Duodenal mucosa (tissue), 2 donors: Measurements from ENCODE around the gene SIK2.
A peak's percentile ranks its signal among the peaks of the same experiment; 100 is the strongest.

Experiments used
- H3K27ac ChIP-seq: one replicate; pipeline ENCODE4 v1.7.0; 2013; ENCODE audit warnings: low read depth, low read length
- H3K27me3 ChIP-seq, 2 donors: one replicate each; pipeline ENCODE4 v1.7.0; 2013; ENCODE audit warnings: low read length in 2 of 2, control low read depth in 1 of 2; ENCODE audit not compliant: insufficient read depth in 2 of 2, control insufficient read depth in 1 of 2
- H3K36me3 ChIP-seq, 2 donors: one replicate each; pipeline ENCODE4 v1.7.0; 2013; ENCODE audit warnings: low read length in 2 of 2, control low read depth in 1 of 2; ENCODE audit not compliant: insufficient read depth in 2 of 2, control insufficient read depth in 1 of 2
- H3K4me1 ChIP-seq, 2 donors: one replicate each; pipeline ENCODE4 v1.7.0; 2013; ENCODE audit warnings: low read length in 2 of 2, control low read depth in 1 of 2; ENCODE audit not compliant: insufficient read depth in 2 of 2, control insufficient read depth in 1 of 2
- H3K4me3 ChIP-seq, 2 donors: one replicate each; pipeline ENCODE4 v1.7.0; 2013; ENCODE audit warnings: low read length in 2 of 2, low read depth in 1 of 2
- H3K9ac ChIP-seq, 2 donors: one replicate each; pipeline ENCODE4 v1.7.0; 2013; ENCODE audit warnings: low read length in 2 of 2, low read depth in 1 of 2
- H3K9me3 ChIP-seq, 2 donors: one replicate each; pipeline ENCODE4 v1.7.0; 2013; ENCODE audit warnings: low read length in 2 of 2, control low read depth in 1 of 2; ENCODE audit not compliant: control insufficient read depth in 1 of 2

The SIK2 gene

DNA sequence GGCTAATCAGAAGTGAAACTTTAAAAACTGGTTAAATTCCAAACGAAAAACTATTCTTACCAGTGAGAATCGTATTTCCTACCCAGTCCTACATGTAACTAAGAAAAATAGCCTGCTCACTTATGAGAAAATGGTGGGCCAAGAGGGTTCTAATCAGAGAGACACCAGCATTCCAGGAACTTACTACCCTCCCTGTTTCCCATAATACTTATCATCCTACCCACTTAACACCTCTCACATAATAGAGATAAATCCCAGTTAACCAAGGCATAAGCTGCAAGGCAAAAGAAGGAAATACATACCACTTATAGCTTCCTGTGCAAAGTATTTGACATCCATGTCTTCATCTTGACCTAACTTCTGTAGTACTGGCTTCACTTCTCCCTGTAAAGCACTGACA lies 139.5 kb downstream of the SIK2 start:
- H3K4me1 ChIP-seq: peaks cover 4 to 18% of the 10 kb centered on the region in 2 donors
- H3K9ac ChIP-seq: no peak overlapping the region
- no peaks in the 10 kb centered on the region for H3K27me3 ChIP-seq
- H3K36me3 ChIP-seq: peaks cover 27 to 51% of the 10 kb centered on the region in 2 donors
- H3K27ac ChIP-seq: no peak overlapping the region
- no peaks in the 10 kb centered on the region for H3K9me3 ChIP-seq
- H3K4me3 ChIP-seq: no peak overlapping the region

DNA sequence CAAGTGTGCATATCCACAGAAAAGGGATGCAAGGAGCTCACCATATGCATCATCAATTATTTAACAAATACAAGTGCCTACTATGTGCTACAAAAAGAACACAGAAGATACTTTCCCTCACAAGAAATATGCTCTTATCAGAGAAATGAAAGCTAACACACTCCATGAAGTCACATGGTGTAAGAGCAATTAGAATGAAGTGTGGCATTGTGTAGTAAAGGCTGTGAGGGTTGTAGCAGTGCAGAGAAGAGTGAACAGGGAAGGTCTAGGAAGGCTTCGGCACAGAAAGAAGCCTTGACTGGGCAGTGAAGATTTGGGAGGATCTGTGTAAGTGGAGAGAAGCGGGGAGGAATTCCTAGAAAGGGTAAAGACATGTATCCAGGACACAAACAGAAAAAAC lies 141.5 kb downstream of the SIK2 start:
- H3K9ac ChIP-seq: no peak overlapping the region
- H3K4me1 ChIP-seq: no peaks in the 10 kb centered on the region
- H3K27me3 ChIP-seq: no peaks in the 10 kb centered on the region
- H3K36me3 ChIP-seq: peaks cover 39 to 65% of the 10 kb centered on the region in 2 donors
- H3K9me3 ChIP-seq: no peaks in the 10 kb centered on the region
- H3K4me3 ChIP-seq: no peak overlapping the region
- H3K27ac ChIP-seq: no peak overlapping the region

DNA sequence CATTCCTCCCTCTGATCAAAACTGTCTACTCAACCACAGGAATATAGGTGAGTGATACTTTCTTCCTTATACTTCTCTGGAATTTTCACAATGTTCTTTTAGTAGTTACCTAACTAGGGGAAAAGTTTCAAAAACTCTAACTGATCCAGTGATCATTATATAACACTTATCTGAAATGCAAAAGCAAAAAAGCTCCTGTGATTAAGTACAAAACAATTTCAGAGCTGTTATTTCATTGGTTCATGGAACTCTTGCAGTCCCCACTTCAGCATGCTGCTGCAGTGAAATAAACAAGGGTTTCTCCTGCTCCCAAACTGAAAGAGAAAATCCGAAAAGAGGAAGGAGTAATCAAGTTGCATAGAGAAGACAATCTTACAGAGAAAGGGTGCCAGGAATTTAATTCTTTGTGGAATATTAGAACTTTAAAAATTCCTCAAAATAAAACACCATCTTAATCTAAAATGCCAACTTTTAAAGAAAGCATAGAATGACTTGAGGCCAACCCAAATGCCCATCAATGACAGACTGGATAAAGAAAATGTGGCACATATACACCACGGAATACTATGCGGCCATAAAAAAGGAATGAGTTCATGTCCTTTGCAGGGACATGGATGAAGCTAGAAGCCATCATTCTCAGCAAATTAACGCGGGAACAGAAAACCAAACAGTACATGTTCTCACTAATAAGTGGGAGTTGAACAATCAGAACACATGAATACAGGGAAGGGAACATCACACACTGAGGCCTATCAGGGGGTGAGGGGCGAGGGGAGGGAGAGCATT lies 143.7 kb downstream of the SIK2 start:
- H3K9ac ChIP-seq: no peak overlapping the region
- H3K9me3 ChIP-seq: no peaks in the 10 kb centered on the region
- no peak overlapping the region for H3K4me3 ChIP-seq
- peaks cover 37 to 76% of the 10 kb centered on the region in 2 donors for H3K36me3 ChIP-seq
- no peak overlapping the region for H3K27ac ChIP-seq
- H3K4me1 ChIP-seq: no peaks in the 10 kb centered on the region
- no peaks in the 10 kb centered on the region for H3K27me3 ChIP-seq

DNA sequence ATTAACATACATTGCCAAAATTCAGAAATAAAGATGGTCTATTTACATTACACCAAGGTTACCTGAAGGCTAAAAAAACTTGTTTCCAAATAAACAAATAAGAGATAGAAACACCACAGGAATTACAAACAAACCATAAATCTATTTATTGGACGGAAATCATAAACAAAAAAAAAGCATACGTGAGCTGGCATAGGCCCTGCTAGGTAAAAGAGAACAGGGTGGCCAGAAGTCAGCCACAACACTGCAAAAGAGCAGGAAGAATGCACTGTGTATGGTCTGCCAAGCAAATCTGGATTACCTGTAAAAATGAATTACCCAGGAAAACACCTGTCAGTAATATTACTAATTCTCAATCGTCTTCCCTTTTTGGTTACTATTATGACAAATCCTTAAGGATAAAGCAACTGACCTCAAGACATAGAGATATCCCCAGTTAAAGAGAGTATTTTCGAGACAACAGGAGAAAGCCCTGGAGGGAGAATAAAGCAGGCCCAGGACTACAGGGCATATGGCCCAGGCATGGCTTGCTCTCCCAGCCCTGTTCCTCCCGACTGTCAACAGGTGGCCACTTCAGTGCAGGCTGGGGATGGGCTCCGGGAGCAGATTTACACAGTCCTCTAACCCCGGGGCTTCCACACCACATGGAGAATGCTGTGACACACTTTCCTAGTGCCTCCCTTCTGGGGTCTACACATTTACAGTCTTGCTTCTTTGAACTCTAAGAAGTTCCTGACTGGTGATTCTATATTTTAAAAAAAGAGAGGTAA lies 146.0 kb downstream of the SIK2 start:
- Histone ChIP-seq H3K27me3 (no peaks in the 10 kb centered on the region), H3K4me3 (no peak overlapping the region), H3K4me1 (no peaks in the 10 kb centered on the region), H3K9ac (no peak overlapping the region), H3K27ac (no peak overlapping the region), H3K9me3 (no peaks in the 10 kb centered on the region), H3K36me3 (peaks cover 35 to 80% of the 10 kb centered on the region in 2 donors)

DNA sequence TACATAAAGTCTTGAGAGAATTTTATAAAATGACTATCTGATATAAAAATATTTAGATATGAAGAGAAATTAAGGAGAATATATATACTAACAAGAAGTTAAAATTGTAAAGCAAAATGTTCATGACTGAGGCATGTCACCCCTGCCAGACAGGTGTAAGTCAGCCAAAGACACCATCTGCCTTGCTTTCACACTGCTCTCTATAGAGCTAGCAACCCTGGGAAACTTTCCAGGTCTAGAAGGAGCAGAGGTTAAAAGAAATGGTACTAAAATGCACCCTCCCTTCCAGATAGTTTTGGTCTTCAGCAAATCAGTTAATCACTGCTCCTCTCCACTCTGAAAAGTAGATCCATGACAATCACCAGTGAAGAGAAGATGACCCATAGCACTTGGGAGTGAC lies 147.4 kb downstream of the SIK2 start:
- H3K27me3 ChIP-seq: no peaks in the 10 kb centered on the region
- H3K27ac ChIP-seq: no peak overlapping the region
- H3K4me1 ChIP-seq: no peaks in the 10 kb centered on the region
- no peak overlapping the region for H3K4me3 ChIP-seq
- H3K9me3 ChIP-seq: no peaks in the 10 kb centered on the region
- H3K9ac ChIP-seq: no peak overlapping the region
- H3K36me3 ChIP-seq: peaks cover 32 to 79% of the 10 kb centered on the region in 2 donors

DNA sequence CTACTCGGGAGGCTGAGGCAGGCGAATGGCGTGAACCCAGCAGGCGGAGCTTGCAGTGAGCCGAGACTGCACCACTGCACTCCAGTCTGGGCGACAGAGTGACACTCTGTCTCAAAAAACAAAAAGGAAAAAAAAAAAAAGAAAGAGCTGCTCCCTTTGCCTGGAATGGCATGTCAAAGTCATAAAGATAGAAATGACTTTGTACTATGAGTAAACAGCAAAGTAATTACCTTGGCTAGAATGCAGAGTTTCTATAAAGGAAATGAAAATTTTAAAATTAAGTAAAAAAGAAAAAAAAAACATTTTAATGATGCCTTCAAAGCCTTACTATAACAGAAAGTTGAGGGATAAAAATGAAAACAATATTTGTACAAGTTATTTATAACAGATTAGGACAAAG lies 153.8 kb downstream of the SIK2 start:
- no peak overlapping the region for H3K4me3 ChIP-seq
- no peaks in the 10 kb centered on the region for H3K27me3 ChIP-seq
- H3K27ac ChIP-seq: peak overlapping the region; percentile 44
- peaks cover 39 to 67% of the 10 kb centered on the region in 2 donors for H3K36me3 ChIP-seq
- no peaks in the 10 kb centered on the region for H3K9me3 ChIP-seq
- peaks cover 0 to 17% of the 10 kb centered on the region in 2 donors for H3K4me1 ChIP-seq
- no peak overlapping the region for H3K9ac ChIP-seq

DNA sequence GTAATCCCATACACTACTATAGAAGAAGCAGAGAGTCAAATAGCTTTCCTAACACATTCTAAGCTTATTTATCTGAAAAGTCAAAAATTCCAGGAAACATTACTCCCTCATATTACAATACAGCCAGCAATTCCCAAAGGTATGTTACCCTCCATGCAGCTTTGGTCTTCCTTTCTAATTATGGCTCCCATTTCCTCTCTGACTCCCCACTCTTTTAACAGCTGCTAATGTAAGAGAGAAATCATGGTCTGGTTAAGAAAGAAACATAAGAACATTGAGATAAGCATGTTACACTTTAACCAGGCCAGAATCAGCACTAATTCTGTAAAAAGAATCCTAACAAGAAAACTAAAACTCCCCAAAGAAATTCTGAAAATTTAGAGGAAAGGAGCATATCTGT lies 157.1 kb downstream of the SIK2 start:
- Histone ChIP-seq H3K9ac (no peak overlapping the region), H3K27ac (no peak overlapping the region), H3K36me3 (peaks cover 29 to 65% of the 10 kb centered on the region in 2 donors)

DNA sequence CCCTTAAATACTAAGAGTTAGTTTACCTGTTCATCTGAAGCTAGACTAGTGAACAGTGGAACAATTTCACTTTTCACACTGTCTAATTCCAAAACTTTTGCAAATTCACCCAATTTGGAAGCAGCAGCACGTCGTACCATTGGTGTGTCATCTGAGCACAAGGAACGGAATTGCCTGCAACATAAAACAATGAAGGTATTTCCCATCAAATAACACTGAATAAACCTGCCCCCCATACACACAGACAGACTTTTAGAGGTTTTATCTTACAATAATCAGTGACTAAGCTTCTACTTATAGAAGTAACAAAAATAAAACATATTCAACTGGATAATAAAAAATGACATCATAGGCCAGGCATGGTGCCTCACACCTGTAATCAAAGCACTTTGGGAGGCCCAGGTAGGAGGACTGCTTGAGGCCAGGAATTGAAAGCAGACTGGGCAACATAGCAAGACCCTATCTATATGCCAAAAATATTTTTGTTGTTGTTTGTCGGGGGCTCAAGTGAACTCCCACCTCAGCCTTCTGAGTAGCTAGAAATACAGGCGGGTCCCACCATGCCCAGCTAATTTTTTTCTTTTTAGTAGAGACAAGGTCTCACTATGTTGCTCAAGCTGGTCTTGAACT lies 157.6 kb downstream of the SIK2 start:
- no peak overlapping the region for H3K27ac ChIP-seq
- no peaks in the 10 kb centered on the region for H3K9me3 ChIP-seq
- H3K27me3 ChIP-seq: no peaks in the 10 kb centered on the region
- H3K36me3 ChIP-seq: peaks cover 26 to 60% of the 10 kb centered on the region in 2 donors
- H3K4me3 ChIP-seq: no peak overlapping the region
- H3K4me1 ChIP-seq: peaks cover 13 to 29% of the 10 kb centered on the region in 2 donors
- H3K9ac ChIP-seq: no peak overlapping the region

More for the DNA sequence above, 157.1 kb downstream of the SIK2 start:
- Histone ChIP-seq H3K27me3 (no peaks in the 10 kb centered on the region), H3K4me1 (peaks cover 7 to 24% of the 10 kb centered on the region in 2 donors), H3K4me3 (no peak overlapping the region), H3K9me3 (no peaks in the 10 kb centered on the region)

DNA sequence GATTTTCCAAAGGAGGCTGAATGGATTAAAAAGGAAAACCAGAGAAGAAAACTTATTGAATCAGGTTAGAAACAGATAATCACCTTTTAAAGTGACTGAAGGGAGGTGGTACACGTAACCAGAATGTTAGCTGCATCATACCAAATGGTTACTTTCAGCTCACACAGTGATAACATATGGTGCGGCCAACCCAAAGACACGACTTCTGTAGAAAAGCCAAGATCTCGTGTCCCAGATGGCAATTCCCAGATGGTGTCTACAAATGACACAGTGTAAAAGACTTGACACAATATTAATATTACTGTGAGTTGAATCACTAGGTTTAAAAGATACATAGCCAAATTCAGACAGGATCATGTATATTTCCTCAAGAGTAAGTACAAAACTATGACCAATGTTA lies 158.8 kb downstream of the SIK2 start:
- Histone ChIP-seq H3K9ac (no peak overlapping the region), H3K9me3 (no peaks in the 10 kb centered on the region), H3K27me3 (no peaks in the 10 kb centered on the region), H3K27ac (no peak overlapping the region), H3K4me3 (no peak overlapping the region), H3K4me1 (peaks cover 14 to 31% of the 10 kb centered on the region in 2 donors), H3K36me3 (peaks cover 20 to 54% of the 10 kb centered on the region in 2 donors)

DNA sequence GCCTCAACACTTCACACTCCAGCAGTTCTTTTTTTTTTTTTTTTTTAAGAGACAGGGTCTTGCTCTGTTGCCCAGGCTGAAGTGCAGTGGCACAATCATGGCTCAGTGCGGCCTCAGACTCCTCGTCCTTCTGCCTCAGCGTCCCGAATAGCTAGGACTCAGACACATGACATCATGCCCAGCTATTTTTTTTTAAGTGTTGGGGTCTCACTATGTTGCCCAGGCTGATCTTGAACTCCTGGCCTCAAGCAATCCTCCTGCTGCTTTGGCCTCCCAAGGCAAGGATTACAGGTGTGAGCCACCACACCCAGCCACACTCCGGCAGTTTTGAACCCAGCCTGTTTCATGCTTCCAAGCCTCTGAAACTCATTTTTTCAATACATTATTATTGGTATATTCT lies 160.3 kb downstream of the SIK2 start:
- Histone ChIP-seq H3K4me1 (peaks cover 18 to 26% of the 10 kb centered on the region in 2 donors), H3K27me3 (no peaks in the 10 kb centered on the region), H3K9me3 (no peaks in the 10 kb centered on the region), H3K9ac (no peak overlapping the region), H3K4me3 (no peak overlapping the region), H3K36me3 (peaks cover 20 to 49% of the 10 kb centered on the region in 2 donors), H3K27ac (no peak overlapping the region)
